Left ventricle myocardium inferior (tissue), 1 donor: ENCODE results near the gene CITED4. TPM values are rescaled to one million over a fixed set of nuclear protein-coding genes. Genes with fewer than 3 reads are reported as not detected.

Source experiments
- DNase-seq: peaks from one replicate; pipeline ENCODE4 v3.0.0-alpha.2; 2020
- H3K27ac ChIP-seq: fragments of 200-600 bp; replicated peaks from 2 replicates; pipeline ENCODE4 v1.8.0; 2021
- H3K27me3 ChIP-seq: fragments of 200-600 bp; 2 replicates; pipeline ENCODE4 v1.8.0; 2021; ENCODE audit warnings: low read depth
- H3K36me3 ChIP-seq: fragments of 200-600 bp; 2 replicates; pipeline ENCODE4 v1.8.0; 2021
- H3K4me1 ChIP-seq: fragments of 200-600 bp; 2 replicates; pipeline ENCODE4 v1.8.0; 2021
- H3K4me3 ChIP-seq: fragments of 200-600 bp; 2 replicates; pipeline ENCODE4 v1.8.0; 2021; ENCODE audit warnings: mild to moderate bottlenecking, moderate library complexity
- H3K9me3 ChIP-seq: fragments of 200-600 bp; replicated peaks from 2 replicates; pipeline ENCODE4 v1.8.0; 2021
- CTCF ChIP-seq: fragments of 200-600 bp; IDR thresholded peaks from 2 replicates; pipeline ENCODE4 v1.8.0; 2021; ENCODE audit warnings: antibody characterized with exemption, mild to moderate bottlenecking, borderline replicate concordance
- intact Hi-C: fragments of 100-400 bp; cut with micrococcal nuclease; formaldehyde crosslinking; loops from one replicate; pipeline ENCODE4 v1.11.0; 2022
- total RNA-seq: library from RNA; stranded (reverse); fragmentation: NEBNext Ultra II Directional; extraction: Animal tissue kit (Norgen Biotek cat#: 25700); gene quantifications from one replicate; pipeline ENCODE4 v1.2.1, GENCODE V29; 2021
- donor health status: DM: no; HTN: yes; CAD: no; lungs with severe emphysema.

Gene CITED4
- total RNA-seq, 1 donor from 2014 or later = 24.4 TPM

GRCh38 chr1:40831001-40831732 lies 31.0 kb downstream of the CITED4 start:
- intact Hi-C loops = no loop called here

GRCh38 chr1:40830419-40830943 lies 31.7 kb downstream of the CITED4 start:
- no peaks in the 10 kb centered on the region for H3K36me3 ChIP-seq
- intact Hi-C loops = no loop called here
- H3K4me3 ChIP-seq = no peak overlapping the region
- H3K9me3 ChIP-seq = no peaks in the 10 kb centered on the region
- no peak for DNase-seq
- H3K27ac ChIP-seq = no peak overlapping the region
- no peaks in the 10 kb centered on the region for H3K4me1 ChIP-seq
- no peaks in the 10 kb centered on the region for H3K27me3 ChIP-seq
- TF ChIP-seq CTCF = no peak

More at GRCh38 chr1:40831001-40831732, 31.0 kb downstream of the CITED4 start:
- no peaks in the 10 kb centered on the region for H3K36me3 ChIP-seq
- no peak overlapping the region for H3K4me3 ChIP-seq
- TF ChIP-seq CTCF = no peak
- no peak for DNase-seq
- H3K27me3 ChIP-seq = no peaks in the 10 kb centered on the region
- H3K9me3 ChIP-seq = no peaks in the 10 kb centered on the region
- no peaks in the 10 kb centered on the region for H3K4me1 ChIP-seq
- no peak overlapping the region for H3K27ac ChIP-seq

GRCh38 chr1:40829631-40830245 lies 32.4 kb downstream of the CITED4 start:
- H3K27me3 ChIP-seq = no peaks in the 10 kb centered on the region
- H3K4me1 ChIP-seq = no peaks in the 10 kb centered on the region
- DNase-seq = no peak
- intact Hi-C loops = no loop called here
- TF ChIP-seq CTCF = no peak
- no peaks in the 10 kb centered on the region for H3K9me3 ChIP-seq
- no peak overlapping the region for H3K27ac ChIP-seq
- H3K36me3 ChIP-seq = no peaks in the 10 kb centered on the region
- no peak overlapping the region for H3K4me3 ChIP-seq

- no peaks in the 10 kb centered on the region for H3K9me3 ChIP-seq
- H3K4me1 ChIP-seq = no peaks in the 10 kb centered on the region
- TF ChIP-seq CTCF = no peak
- no peak for DNase-seq
- no peak overlapping the region for H3K27ac ChIP-seq
- no peaks in the 10 kb centered on the region for H3K27me3 ChIP-seq
- H3K36me3 ChIP-seq = no peaks in the 10 kb centered on the region
- H3K4me3 ChIP-seq = no peak overlapping the region
- intact Hi-C loops = no loop called here
Measured at GRCh38 chr1:40825996-40826395, 36.2 kb downstream of the CITED4 start.

- no peaks in the 10 kb centered on the region for H3K9me3 ChIP-seq
- no peaks in the 10 kb centered on the region for H3K4me1 ChIP-seq
- H3K4me3 ChIP-seq = no peak overlapping the region
- no peaks in the 10 kb centered on the region for H3K27me3 ChIP-seq
- no peaks in the 10 kb centered on the region for H3K36me3 ChIP-seq
- TF ChIP-seq CTCF = no peak
- intact Hi-C loops = no loop called here
- no peak for DNase-seq
- no peak overlapping the region for H3K27ac ChIP-seq
Measured at GRCh38 chr1:40825435-40825788, 36.8 kb downstream of the CITED4 start.
